Measurements from ENCODE around the gene BICC1. TPM values are rescaled to one million over a fixed set of nuclear protein-coding genes. Genes with fewer than 3 reads are reported as not detected.

BICC1 gene
- total and polyA plus RNA-seq, 12 donors: 4.5 to 25.9 (median 9.8) TPM

DNA sequence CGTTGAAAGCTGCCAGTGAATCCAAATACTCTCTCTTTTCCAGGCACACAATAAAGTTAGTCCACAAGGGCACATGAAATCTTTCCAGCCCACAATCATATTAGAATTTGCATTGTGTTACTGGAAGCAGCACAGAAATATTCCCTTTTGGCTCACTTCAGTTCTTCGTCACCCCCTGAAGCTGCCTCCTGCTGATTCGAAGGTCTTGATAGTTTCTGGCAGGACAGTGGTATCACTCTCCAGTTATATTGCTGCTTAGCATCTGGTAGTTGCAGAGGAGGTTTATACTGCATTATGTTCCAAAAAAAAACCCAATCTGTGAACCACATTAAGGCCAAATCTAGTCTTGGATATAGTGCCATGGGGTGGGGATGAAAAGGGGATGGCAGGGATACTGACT, 253.2 kb downstream of the BICC1 start:
- Histone ChIP-seq H3K27ac (no peak overlapping the region), H3K4me3 (no peak overlapping the region), H3K36me3 (replicated peaks in 1 of 2) (no peaks in the 10 kb centered on the region), H3K9me3 (replicated peaks in 1 of 3) (no peaks in the 10 kb centered on the region), H3K27me3 (no peaks in the 10 kb centered on the region), H3K4me1 (replicated peaks in 1 of 2) (no peaks in the 10 kb centered on the region)
- no peak for DNase-seq
- intact Hi-C loops (cut with DNase I): no loop called here
- no peak for TF ChIP-seq POLR2A (IDR thresholded peaks at IDR 0.05)
- TF ChIP-seq CTCF (IDR thresholded peaks at IDR 0.05): no peak
- 80 to 95% (median 90%) methylated on average over 3 of the region's 3 CpGs for WGBS, 4 donors

GRCh38 chr10:58767652-58768051, 255.0 kb downstream of the BICC1 start:
- Histone ChIP-seq H3K4me1 (replicated peaks in 1 of 2) (no peaks in the 10 kb centered on the region), H3K27me3 (no peaks in the 10 kb centered on the region), H3K9me3 (replicated peaks in 1 of 3) (no peaks in the 10 kb centered on the region), H3K36me3 (replicated peaks in 1 of 2) (no peaks in the 10 kb centered on the region), H3K4me3 (no peak overlapping the region), H3K27ac (no peak overlapping the region)
- no peak for TF ChIP-seq POLR2A (IDR thresholded peaks at IDR 0.05)
- TF ChIP-seq CTCF (IDR thresholded peaks at IDR 0.05): no peak
- no peak for DNase-seq
- intact Hi-C loops (cut with DNase I): no loop called here
- WGBS, 4 donors: 92 to 98% (median 96%) methylated on average over 4 of the region's 4 CpGs

- Histone ChIP-seq H3K27ac (no peak overlapping the region), H3K4me3 (no peak overlapping the region), H3K9me3 (replicated peaks in 1 of 3) (no peaks in the 10 kb centered on the region), H3K27me3 (no peaks in the 10 kb centered on the region), H3K36me3 (replicated peaks in 1 of 2) (no peaks in the 10 kb centered on the region), H3K4me1 (replicated peaks in 1 of 2) (peaks cover 0 to 26% of the 10 kb centered on the region in 2 donors)
- no peak for DNase-seq
- 50 to 71% (median 59%) methylated on average over 1 of the region's 1 CpG for WGBS, 4 donors
- intact Hi-C loops (cut with DNase I): no loop called here
- no peak for TF ChIP-seq POLR2A (IDR thresholded peaks at IDR 0.05)
- no peak for TF ChIP-seq CTCF (IDR thresholded peaks at IDR 0.05)
Observed at GRCh38 chr10:58771863-58772262, 259.2 kb downstream of the BICC1 start.

DNA sequence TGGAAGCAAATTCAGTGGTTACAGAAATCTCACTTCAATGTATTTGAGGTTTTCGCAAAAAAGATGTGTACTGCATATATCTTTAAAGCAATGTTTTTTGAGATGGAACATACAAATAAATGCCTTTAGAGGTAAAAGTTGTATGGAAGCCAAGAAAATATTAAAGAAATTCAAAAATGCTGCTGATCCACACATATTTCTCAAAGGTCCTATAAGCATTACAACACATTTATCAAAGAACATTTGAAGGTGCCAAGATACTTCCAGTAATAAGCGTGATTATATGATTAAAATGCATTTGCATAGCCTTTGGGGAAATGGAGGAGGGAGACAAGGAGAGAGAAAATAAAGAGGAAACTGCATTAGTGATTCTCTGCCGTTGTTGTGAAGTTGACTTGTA, 260.1 kb downstream of the BICC1 start:
- no peak overlapping the region for H3K27ac ChIP-seq
- no peak for DNase-seq
- WGBS, 4 donors: 76 to 87% (median 83%) methylated on average over 3 of the region's 3 CpGs

More for the DNA sequence above, 260.1 kb downstream of the BICC1 start:
- TF ChIP-seq CTCF (IDR thresholded peaks at IDR 0.05) (no peak), POLR2A (IDR thresholded peaks at IDR 0.05) (no peak)
- intact Hi-C loops (cut with DNase I): no loop called here
- Histone ChIP-seq H3K4me3 (no peak overlapping the region), H3K27me3 (no peaks in the 10 kb centered on the region), H3K36me3 (replicated peaks in 1 of 2) (no peaks in the 10 kb centered on the region), H3K9me3 (replicated peaks in 1 of 3) (no peaks in the 10 kb centered on the region), H3K4me1 (replicated peaks in 1 of 2) (peaks cover 0 to 27% of the 10 kb centered on the region in 2 donors)
